ENCODE data around the gene HMGB2. TPM values are rescaled to one million over a fixed set of nuclear protein-coding genes. Genes with fewer than 3 reads are reported as not detected.

Gene HMGB2
- total RNA-seq, 1 donor from 2014 or later, result 18.3 TPM

DNA sequence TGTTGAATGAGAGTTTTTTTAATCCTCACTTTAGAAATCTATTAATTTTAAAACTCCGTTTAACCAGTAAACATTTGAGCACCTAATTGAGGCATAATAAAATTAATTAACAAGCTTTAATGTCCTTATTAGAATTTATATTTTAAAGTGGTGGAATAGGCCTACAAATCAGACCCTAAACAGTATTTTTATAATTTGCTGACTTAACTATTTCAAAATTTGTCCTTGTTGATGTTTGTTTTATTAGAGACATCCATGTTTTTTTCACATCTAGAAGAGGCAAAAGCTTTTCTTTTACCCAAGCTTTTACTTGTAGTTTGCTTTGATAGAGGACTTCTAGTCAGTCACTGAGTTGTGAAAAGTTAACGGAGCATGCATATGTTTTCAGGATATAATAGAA is 40.4 kb upstream of the HMGB2 start:
- H3K9me3 Mint-ChIP-seq (ENCODE audit: unreplicated experiment), result no peaks in the 10 kb centered on the region
- H3K36me3 Mint-ChIP-seq (ENCODE audit: low read depth, unreplicated experiment), result no peaks in the 10 kb centered on the region
- H3K9ac ChIP-seq (ENCODE audit: low read length), result no peak overlapping the region

DNA sequence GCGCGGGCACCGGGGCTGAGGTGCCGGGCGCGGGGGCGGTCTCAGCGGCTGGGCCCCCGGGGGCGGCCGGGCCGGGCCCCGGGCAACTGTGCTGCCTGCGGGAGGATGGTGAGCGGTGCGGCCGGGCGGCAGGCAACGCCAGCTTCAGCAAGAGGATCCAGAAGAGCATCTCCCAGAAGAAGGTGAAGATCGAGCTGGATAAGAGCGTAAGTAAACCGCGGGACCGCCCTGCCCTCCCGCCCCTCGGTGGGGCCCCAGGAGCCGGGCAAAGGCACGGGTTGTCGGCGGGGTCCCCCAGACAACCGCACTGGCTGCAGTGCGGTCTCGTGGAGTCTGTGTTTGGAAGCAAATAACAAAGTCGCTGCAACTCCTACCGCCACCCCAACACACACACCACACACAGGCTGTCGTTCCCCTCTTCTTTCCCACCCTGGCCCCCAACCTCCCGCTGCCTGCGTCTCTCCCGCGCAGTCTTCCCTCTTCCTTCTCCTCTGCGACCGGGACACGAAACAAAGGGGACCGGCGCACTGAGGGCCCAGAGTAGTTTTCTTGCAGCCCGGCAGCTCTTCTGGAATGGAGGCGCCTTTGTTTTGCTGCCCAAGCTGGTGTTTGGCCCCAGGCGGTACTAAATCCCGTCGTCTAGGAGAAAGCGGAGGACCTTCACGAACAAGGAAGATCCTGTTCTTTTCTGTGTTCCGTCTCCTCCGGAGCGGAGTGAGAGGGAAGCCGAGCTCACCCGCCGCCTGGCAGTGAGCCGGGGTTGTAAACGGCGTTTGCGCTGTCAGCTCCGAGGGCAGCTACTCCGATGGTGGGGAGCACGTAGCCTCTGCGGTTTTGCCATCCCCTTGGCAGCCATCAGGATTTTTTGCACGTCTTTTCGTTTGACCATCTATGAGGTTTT is 37.4 kb upstream of the HMGB2 start:
- Histone ChIP-seq H3K36me3 (ENCODE audit: insufficient read depth, low read length) (no peaks in the 10 kb centered on the region), H4K20me1 (ENCODE audit: insufficient read depth, low read length) (no peaks in the 10 kb centered on the region), H3K4me2 (ENCODE audit: low read length) (peak overlapping the region; percentile 94), H3K4me3 (ENCODE audit: insufficient read depth, low read depth, low read length) (peak overlapping the region; percentile 93), H3K79me2 (ENCODE audit: insufficient read depth, low read length) (peaks cover 41% of the 10 kb centered on the region), H3K4me1 (ENCODE audit: insufficient read depth, low read length) (peaks cover 4% of the 10 kb centered on the region), H3K27me3 (ENCODE audit: insufficient read depth, low read length) (no peaks in the 10 kb centered on the region), H3K9ac (ENCODE audit: low read length) (peak overlapping the region; percentile 86), H2AFZ (ENCODE audit: low read depth, low read length) (peak overlapping the region; percentile 95), H3K9me3 (ENCODE audit: insufficient read depth, low read depth, low read length) (no peaks in the 10 kb centered on the region), H3K27ac (ENCODE audit: low read depth, low read length) (peak overlapping the region; percentile 76)
- H3K27me3 Mint-ChIP-seq (ENCODE audit: low read depth, unreplicated experiment), result no peaks in the 10 kb centered on the region
- DNase-seq (ENCODE audit: low read depth) (peak; percentile 63), FAIRE-seq (no peak)
- H3K4me1 Mint-ChIP-seq (ENCODE audit: low read depth, unreplicated experiment), result peaks cover 3% of the 10 kb centered on the region
- H3K27ac Mint-ChIP-seq (ENCODE audit: unreplicated experiment), result peak overlapping the region; percentile 89
- H3K9me3 Mint-ChIP-seq (ENCODE audit: unreplicated experiment), result no peaks in the 10 kb centered on the region
- peak overlapping the region; percentile 97 for H3K4me3 Mint-ChIP-seq (ENCODE audit: unreplicated experiment)
- TF ChIP-seq, protein P1, sequence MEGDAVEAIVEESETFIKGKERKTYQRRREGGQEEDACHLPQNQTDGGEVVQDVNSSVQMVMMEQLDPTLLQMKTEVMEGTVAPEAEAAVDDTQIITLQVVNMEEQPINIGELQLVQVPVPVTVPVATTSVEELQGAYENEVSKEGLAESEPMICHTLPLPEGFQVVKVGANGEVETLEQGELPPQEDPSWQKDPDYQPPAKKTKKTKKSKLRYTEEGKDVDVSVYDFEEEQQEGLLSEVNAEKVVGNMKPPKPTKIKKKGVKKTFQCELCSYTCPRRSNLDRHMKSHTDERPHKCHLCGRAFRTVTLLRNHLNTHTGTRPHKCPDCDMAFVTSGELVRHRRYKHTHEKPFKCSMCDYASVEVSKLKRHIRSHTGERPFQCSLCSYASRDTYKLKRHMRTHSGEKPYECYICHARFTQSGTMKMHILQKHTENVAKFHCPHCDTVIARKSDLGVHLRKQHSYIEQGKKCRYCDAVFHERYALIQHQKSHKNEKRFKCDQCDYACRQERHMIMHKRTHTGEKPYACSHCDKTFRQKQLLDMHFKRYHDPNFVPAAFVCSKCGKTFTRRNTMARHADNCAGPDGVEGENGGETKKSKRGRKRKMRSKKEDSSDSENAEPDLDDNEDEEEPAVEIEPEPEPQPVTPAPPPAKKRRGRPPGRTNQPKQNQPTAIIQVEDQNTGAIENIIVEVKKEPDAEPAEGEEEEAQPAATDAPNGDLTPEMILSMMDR (IDR thresholded peaks at IDR 0.05; ENCODE audit: insufficient read depth, low read depth, low read length), result no peak
- TF ChIP-seq EZH2 (IDR thresholded peaks at IDR 0.05; ENCODE audit: insufficient read depth, low read length), result no peak
- H3K36me3 Mint-ChIP-seq (ENCODE audit: low read depth, unreplicated experiment), result no peaks in the 10 kb centered on the region

More for the DNA sequence above, 40.4 kb upstream of the HMGB2 start:
- Mint-ChIP-seq H3K27me3 (ENCODE audit: low read depth, unreplicated experiment) (no peaks in the 10 kb centered on the region), H3K27ac (ENCODE audit: unreplicated experiment) (no peak overlapping the region), H3K4me3 (ENCODE audit: unreplicated experiment) (no peak overlapping the region), H3K4me1 (ENCODE audit: low read depth, unreplicated experiment) (no peaks in the 10 kb centered on the region)
- no peak overlapping the region for H3K4me3 ChIP-seq (ENCODE audit: insufficient read depth, low read depth, low read length)
- FAIRE-seq (no peak), DNase-seq (ENCODE audit: low read depth) (no peak)
- H3K4me2 ChIP-seq (ENCODE audit: low read length), result no peak overlapping the region
- H3K27me3 ChIP-seq (ENCODE audit: insufficient read depth, low read length), result no peaks in the 10 kb centered on the region
- TF ChIP-seq, protein P1 (IDR thresholded peaks at IDR 0.05; ENCODE audit: insufficient read depth, low read depth, low read length), result no peak
- TF ChIP-seq EZH2 (IDR thresholded peaks at IDR 0.05; ENCODE audit: insufficient read depth, low read length), result no peak
- H3K79me2 ChIP-seq (ENCODE audit: insufficient read depth, low read length), result peaks cover 41% of the 10 kb centered on the region
- no peaks in the 10 kb centered on the region for H4K20me1 ChIP-seq (ENCODE audit: insufficient read depth, low read length)
- no peak overlapping the region for H3K27ac ChIP-seq (ENCODE audit: low read depth, low read length)
- H3K4me1 ChIP-seq (ENCODE audit: insufficient read depth, low read length), result no peaks in the 10 kb centered on the region
- no peaks in the 10 kb centered on the region for H3K9me3 ChIP-seq (ENCODE audit: insufficient read depth, low read depth, low read length)
- peaks cover 3% of the 10 kb centered on the region for H3K36me3 ChIP-seq (ENCODE audit: insufficient read depth, low read length)
- H2AFZ ChIP-seq (ENCODE audit: low read depth, low read length), result no peak overlapping the region
